HG03571 (cell line): ENCODE measurements around the gene NAV3.
A peak's percentile ranks its signal among the peaks of the same experiment; 100 is the strongest.
"Not testable (repeated sequence)": the region's sequence is repeated elsewhere in the genome, so short reads cannot be mapped to it uniquely, and the experiment has no call there.

Experiments used
- ATAC-seq: cut with Tn5 transposase; IDR thresholded peaks from one replicate; pipeline ENCODE4 v1.9.1; 2021; ENCODE audit not compliant: unreplicated experiment

Gene NAV3

DNA sequence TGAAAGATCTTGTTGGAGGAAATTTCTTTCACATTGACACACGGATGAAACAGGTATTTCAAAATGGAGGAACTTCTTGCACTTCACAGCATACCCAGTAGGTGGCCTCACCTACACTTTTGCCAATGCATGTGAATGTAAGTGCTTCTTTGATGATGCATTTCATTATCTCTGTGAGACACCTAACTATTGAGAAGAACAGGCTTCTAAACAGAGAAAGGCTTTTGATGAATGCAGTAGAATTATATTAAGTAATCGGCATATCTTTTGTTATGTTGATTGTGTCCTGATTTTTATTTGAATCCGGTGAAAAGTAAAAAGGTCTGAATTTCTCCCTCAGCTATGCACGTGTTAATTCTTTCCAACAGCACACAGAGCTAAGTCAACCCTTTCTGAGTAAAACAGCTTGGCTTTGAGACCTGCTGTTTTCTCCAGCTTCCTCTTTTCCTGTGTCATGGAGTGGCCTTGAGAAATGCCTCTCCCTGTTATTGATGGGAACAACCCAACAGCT is 399.0 kb downstream of the NAV3 start:
- peak; percentile 81 for ATAC-seq

DNA sequence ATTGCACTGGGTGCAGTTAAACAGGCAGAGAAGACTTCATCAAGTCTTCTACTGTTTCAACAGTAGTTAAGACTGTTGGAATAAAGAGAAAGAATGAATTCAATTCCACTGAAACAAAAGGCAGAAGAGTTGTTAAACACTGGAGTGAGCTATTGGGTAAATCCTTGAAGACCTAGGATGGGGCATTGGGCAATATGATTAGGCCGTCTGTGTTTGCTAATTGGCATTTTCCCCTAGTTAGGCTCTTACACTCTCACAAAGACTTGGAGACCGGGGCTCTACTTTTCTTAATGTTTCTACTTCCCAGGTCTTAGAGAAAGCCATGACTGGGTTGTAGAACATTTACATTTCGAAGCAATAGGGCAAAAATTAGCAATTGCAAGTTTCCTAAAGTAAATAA is 402.1 kb downstream of the NAV3 start:
- ATAC-seq: no peak

DNA sequence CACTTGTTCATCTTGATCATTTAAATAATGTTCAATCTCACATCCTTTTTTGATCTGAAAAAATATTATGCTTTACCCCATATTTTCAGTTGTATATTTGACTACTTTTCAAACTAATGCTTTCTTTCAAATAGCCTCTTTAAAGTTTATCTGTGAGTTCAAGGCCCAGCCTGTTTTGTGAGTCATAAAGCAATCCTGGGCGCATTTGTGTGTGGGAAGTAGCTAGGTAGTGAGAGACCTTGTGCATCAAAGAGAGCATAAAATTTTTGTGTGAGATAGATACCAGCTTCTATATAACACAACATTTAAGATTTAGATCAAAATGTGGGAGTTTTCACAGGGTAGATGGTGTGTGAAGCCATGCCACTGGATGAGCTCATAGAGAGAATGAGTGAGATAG is 405.6 kb downstream of the NAV3 start:
- no peak for ATAC-seq

DNA sequence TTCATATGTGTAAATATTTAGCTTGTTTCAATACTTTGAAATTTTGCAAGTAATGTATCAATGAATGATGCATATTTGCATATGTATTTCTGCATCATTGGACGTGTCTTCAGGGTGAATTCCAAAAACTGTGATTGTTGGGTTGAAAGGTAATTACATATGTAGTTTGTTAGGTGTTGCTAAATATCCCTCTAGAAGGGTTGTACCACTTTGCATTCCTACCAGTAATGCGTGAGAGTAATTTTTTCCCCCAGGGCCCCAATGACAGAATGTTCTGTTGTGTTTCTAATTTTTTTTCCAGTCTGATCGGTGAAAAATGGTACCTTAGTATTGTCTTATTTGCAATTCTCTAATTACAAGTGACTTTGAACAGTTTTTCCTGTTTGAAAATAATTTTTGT is 408.9 kb downstream of the NAV3 start:
- ATAC-seq: no peak

DNA sequence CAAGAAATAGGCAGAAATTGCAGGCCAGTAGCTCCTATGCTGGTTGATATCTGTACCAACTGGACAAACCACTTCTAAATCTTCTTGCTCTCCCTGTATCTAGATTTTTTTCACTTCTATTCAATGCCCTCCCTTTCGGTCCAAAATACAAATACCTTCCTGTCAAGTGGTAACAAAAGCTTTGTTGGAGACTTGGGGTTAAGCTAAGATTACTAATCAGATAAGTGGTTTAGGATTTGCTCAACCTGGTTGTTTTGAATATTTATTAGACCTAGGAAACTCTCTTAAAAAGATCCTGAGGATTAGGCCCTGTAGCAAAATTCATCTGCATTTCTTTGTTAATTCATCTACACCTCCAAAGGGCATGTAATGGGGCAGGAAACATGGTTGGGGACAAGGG is 410.1 kb downstream of the NAV3 start:
- ATAC-seq: no peak

DNA sequence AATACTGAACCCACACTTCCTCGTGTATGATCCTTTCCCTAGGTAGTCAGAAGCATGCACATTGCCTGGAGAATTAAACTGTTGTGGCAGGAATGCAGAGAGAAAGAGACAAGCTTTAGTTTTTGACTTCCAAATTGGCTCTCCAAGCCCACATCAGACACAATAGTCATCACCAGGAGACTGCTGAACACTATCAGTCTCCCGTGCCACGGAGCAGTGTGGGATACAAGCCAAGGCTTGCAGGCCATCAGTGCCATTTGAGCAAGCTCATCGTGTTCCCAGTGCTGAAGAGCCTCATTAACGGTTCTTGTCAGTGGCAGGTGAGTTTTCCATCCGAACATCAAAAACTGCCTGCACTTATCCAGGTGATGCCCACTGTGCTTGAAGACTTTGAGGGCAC is 410.8 kb downstream of the NAV3 start:
- ATAC-seq: no peak

DNA sequence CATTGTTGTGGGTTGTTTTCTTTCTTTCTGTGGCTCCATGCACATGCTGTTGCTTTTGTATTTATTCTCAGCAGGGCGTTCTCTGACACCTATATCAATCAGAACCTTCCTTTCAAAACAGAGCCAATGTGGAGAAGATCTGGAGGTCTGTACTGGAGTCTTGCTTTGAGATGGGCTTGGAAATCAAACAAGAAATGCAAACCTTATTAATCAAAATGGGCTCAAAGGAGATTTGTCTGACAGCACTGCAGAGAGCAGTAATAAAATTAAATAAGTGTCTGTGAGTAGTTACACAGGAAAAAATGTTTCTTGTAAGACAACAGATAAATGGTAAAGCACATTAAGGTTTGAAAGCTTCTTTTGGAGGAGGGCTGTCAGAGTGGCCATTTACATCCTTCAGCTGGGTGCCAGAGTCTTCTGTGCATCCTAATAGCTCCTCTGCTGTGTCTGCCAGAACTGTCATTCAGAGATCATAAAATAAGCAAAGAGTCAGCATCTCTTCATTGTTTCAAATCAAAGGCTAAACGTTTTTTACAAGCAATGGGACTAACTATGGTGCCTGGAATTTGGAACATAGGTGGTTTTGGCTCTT is 414.3 kb downstream of the NAV3 start:
- ATAC-seq: no peak

DNA sequence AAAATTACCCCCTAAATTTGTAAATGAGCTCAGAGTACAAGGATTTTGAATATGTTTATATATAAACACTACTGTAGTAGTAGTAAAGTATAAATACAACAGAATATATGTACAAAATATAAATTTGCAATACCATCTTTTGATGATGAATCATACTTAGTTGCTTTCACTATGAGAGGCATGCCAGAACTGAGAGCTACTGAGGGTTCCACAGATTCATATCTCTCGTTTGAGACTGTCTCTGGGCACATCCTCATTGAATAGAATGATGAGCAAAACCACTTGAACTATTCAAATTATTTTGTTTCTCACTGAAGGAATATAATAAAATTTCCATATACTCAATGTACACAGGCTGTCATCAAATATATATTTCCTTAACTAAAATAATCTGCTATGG is 417.6 kb downstream of the NAV3 start:
- no peak for ATAC-seq

DNA sequence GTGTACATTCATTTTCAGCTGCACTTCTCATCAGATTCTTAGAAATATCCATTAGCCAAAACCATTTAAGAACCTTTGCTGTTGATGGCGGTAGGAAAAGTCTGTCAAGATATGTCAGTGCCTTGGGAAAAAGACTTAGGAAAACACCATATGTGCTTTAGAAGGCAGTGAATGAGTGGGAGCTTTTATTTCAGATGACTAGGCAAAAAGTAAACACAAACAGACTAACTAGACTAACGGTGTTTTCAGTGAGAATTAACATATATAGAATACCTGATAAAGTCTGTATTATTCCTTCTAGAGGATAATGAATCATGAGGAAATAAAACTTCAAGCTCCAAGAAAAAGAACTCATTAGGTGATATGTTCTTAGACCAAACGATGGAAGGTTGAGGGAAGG is 418.9 kb downstream of the NAV3 start:
- ATAC-seq: no peak

DNA sequence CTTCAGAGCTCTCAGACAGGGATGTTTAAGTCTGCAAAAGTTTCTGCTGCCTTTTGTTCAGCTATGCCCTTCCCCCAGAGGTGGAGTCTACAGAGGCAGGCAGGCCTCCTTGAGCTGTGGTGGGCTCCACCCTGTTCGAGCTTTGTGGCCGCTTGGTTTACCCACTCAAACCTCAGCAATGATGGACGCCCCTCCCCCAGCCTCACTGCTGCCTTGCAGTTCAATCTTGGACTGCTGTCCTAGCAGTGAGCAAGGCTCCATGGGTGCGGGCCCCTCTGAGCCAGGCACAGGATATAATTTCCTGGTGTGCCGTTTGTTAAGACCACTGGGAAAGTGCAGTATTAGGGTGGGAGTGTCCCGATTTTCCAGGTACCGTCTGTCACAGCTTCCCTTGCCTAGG is 427.0 kb downstream of the NAV3 start:
- not testable (repeated sequence) for ATAC-seq

DNA sequence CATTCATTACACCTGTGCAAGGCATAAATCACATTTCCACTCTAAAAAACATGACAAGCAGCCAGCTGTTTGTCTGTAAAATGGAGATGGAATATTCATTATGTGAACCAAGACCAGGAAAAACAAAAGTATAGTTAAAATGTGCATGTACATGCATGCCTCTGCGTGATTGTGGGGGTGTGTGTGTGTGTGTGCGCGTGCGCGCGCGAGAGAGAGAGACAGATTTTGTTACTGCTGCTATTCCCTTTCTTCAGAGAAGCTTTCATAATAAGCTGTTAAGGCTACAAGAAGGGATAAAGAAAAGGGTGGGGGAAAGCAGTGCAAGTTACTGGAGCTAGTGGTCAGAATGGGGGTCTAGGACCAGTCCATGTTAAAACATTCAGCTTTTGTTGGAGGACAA is 430.3 kb downstream of the NAV3 start:
- no peak for ATAC-seq

DNA sequence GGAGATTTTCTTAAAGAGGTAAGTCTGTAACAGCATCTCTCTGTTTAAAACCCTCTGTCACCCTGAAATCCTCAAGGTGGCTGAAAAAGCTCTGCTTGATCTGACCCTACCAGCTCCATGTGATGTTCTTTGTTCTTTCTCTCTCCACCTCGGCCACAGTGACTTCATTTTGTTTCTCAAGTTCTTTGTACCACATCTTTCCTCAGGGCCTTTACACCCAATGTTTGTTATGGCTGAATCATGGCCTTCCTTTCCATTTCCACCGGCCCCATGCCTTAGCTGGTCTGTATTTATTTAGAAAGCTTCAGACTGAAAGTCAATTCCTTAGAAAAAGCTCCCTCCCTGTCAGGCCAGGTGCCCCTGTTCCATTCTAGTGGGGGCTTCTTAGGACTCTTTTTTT is 431.2 kb downstream of the NAV3 start:
- no peak for ATAC-seq
